Measurements from ENCODE around the gene GRID2IP.
"Not testable (repeated sequence)": the region's sequence is repeated elsewhere in the genome, so short reads cannot be mapped to it uniquely, and the experiment has no call there.

Gene GRID2IP

DNA sequence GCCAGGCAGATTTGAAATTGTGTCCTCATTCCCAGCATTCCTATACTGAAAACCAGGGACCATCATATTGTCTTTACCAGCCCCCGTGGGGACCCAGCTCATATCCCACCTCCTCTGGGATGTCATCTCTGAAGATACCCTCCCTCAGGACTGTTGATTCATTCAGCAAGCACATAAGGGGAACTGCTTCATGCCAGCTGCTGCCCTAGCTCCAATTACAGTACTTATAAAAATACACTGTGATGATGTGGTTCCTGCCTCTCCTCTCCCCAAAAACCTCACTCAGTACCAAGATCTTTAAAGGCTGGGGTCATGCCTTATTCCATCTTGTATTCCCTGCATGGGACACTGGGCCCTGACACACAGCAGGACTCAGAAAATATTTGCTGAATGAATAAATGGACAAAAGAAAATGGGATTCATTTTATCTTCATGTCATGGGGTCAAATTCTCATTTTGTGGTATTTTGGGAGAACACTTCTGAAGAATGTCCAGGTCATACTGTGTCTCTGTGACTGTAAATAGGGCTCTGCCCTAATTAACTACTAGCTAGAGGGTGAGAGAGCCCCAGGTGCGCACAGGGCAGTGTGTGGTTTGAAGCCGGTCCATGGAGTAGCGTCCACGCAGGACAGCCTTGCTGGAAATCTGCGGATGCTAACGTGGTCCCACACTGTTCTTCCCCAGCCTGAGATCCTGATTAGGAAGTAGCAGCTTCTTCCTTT is 74.5 kb downstream of the GRID2IP start:
- Histone ChIP-seq H3K9ac (ENCODE audit: low read depth, low read length) (no peak overlapping the region), H3K36me3 (ENCODE audit: insufficient read depth, low read length) (peaks cover 12% of the 10 kb centered on the region; the same call in 1 of the 2 replicates), H3K4me1 (ENCODE audit: insufficient read depth, low read length) (no peaks in the 10 kb centered on the region), H3K9me3 (ENCODE audit: control insufficient read depth, insufficient read depth, low read length) (no peaks in the 10 kb centered on the region)

GRCh38 chr7:6475433-6476186 is 75.7 kb downstream of the GRID2IP start:
- Histone ChIP-seq H3K4me1 (ENCODE audit: insufficient read depth, low read length) (no peaks in the 10 kb centered on the region), H3K9ac (ENCODE audit: low read depth, low read length) (no peak overlapping the region), H3K9me3 (ENCODE audit: control insufficient read depth, insufficient read depth, low read length) (no peaks in the 10 kb centered on the region), H3K36me3 (ENCODE audit: insufficient read depth, low read length) (peaks cover 12% of the 10 kb centered on the region; the same call in 1 of the 2 replicates)

DNA sequence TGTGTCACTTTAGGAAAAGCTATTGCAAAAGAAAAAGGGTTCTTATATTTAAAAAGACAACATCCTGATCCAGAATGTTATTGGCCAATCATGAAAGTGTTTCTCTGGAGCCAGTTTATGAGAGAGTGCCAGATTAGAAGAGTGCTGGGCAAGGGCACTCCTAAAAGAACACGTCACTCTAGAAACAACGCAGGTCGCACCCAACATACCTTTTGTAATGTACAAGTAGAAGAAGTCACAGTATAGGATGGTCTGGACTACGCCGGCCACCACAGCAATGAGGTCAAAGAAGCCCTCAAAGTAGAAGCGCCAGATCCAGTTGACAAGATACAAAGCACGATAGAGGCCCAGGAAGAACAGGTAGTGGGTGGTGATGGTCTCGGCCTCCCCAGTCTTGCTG is 85.4 kb downstream of the GRID2IP start:
- Histone ChIP-seq H3K36me3 (ENCODE audit: insufficient read depth, low read length) (peaks cover 26% of the 10 kb centered on the region), H3K9me3 (ENCODE audit: control insufficient read depth, insufficient read depth, low read length) (peaks cover 17% of the 10 kb centered on the region), H3K4me1 (ENCODE audit: insufficient read depth, low read length) (no peaks in the 10 kb centered on the region), H3K9ac (ENCODE audit: low read depth, low read length) (no peak overlapping the region)

DNA sequence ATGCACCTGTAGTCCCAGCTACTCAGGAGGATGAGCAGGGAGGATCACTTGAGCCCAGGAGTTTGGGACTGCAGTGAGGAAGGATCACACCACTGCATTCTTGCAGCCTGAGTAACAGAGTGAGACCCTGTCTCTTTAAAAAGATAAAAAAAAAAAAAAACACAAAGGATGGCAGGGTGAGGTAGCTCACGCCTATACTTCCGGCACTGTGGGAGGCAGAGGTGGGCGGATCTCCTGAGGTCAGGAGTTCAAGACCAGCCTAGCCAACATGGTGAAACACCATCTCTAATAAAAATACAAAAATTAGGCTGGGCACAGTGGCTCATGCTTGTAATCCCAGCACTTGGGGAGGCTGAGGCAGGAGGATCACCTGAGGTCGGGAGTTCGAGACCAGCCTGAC is 87.7 kb downstream of the GRID2IP start:
- H3K9ac ChIP-seq (ENCODE audit: low read depth, low read length); H3K4me1 ChIP-seq (ENCODE audit: insufficient read depth, low read length): not testable (repeated sequence)
- peaks cover 17% of the 10 kb centered on the region for H3K9me3 ChIP-seq (ENCODE audit: control insufficient read depth, insufficient read depth, low read length)
- peaks cover 20% of the 10 kb centered on the region for H3K36me3 ChIP-seq (ENCODE audit: insufficient read depth, low read length)

- Histone ChIP-seq H3K36me3 (ENCODE audit: insufficient read depth, low read length) (peaks cover 18% of the 10 kb centered on the region), H3K9me3 (ENCODE audit: control insufficient read depth, insufficient read depth, low read length) (peaks cover 16% of the 10 kb centered on the region), H3K4me1 (ENCODE audit: insufficient read depth, low read length) (no peaks in the 10 kb centered on the region), H3K9ac (ENCODE audit: low read depth, low read length) (no peak overlapping the region)
Measured at GRCh38 chr7:6461946-6462550, 89.2 kb downstream of the GRID2IP start.

GRCh38 chr7:6460990-6461584 is 90.2 kb downstream of the GRID2IP start:
- H3K9ac ChIP-seq (ENCODE audit: low read depth, low read length), result no peak overlapping the region

DNA sequence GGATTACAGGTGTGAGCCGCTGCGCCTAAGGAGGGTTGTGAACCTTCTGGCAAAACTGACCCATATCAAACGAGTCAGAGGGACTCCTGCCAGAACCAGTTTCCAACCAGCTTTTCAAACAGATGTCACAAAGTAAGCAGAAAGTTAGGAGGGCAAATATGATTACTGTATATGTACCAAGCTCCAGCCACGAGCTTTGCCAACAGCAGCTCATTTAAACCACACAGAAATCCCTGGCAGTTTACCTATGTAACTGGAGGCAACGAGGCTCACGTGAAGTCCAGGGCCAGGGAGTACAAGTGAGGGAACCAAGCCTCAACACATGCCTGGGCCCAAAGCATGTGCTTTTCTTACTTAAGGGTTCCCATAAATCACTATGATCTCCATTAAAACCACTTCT is 91.0 kb downstream of the GRID2IP start:
- Histone ChIP-seq H3K9me3 (ENCODE audit: control insufficient read depth, insufficient read depth, low read length) (no peaks in the 10 kb centered on the region; the same call in 1 of the 2 replicates), H3K9ac (ENCODE audit: low read depth, low read length) (no peak overlapping the region), H3K4me1 (ENCODE audit: insufficient read depth, low read length) (no peaks in the 10 kb centered on the region), H3K36me3 (ENCODE audit: insufficient read depth, low read length) (peaks cover 1% of the 10 kb centered on the region; the same call in 1 of the 2 replicates)

More at GRCh38 chr7:6460990-6461584, 90.2 kb downstream of the GRID2IP start:
- peaks cover 7% of the 10 kb centered on the region for H3K9me3 ChIP-seq (ENCODE audit: control insufficient read depth, insufficient read depth, low read length)
- no peaks in the 10 kb centered on the region for H3K4me1 ChIP-seq (ENCODE audit: insufficient read depth, low read length)
- H3K36me3 ChIP-seq (ENCODE audit: insufficient read depth, low read length), result peaks cover 9% of the 10 kb centered on the region

DNA sequence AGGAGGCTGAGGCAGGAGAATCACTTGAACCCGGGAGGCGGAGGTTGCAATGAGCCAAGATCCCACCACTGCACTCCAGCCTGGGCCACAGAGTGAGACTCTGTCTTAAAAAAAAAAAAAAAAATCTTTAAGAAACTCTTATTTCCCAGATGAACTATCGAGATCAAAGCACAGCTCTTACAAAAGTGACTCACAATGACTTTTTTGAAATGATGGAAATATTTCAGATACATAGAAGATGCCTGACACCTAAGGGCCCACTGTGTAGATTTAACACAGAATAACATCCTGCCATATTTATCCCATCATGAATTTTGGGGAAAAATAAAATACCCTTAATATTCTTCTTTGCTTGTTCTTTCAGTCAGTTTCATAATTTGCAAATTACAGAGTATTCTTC is 92.6 kb downstream of the GRID2IP start:
- not testable (repeated sequence) for H3K9ac ChIP-seq (ENCODE audit: low read depth, low read length); H3K9me3 ChIP-seq (ENCODE audit: control insufficient read depth, insufficient read depth, low read length); H3K36me3 ChIP-seq (ENCODE audit: insufficient read depth, low read length); H3K4me1 ChIP-seq (ENCODE audit: insufficient read depth, low read length)

DNA sequence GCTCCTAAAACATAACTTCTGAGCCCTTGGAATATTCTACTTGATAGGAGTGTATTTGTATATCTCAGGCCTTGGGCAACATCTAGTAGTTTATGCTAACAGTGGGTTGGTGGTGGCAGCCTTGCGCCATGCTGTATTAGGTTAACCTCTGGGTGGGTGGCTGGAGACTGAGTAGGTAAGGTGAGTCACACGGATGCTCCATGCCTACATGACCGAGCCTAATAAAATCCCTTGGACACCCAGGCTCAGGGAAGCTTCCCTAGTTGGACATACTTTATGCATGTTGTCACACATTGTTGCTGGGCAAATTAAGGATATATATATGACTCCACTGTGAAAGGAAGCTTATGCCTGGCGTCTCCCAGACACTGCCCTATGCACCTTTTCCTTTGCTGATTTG is 97.5 kb downstream of the GRID2IP start:
- Histone ChIP-seq H3K36me3 (ENCODE audit: insufficient read depth, low read length) (no peaks in the 10 kb centered on the region), H3K9ac (ENCODE audit: low read depth, low read length) (no peak overlapping the region), H3K4me1 (ENCODE audit: insufficient read depth, low read length) (no peaks in the 10 kb centered on the region; the same call in 1 of the 2 replicates), H3K9me3 (ENCODE audit: control insufficient read depth, insufficient read depth, low read length) (no peaks in the 10 kb centered on the region)

DNA sequence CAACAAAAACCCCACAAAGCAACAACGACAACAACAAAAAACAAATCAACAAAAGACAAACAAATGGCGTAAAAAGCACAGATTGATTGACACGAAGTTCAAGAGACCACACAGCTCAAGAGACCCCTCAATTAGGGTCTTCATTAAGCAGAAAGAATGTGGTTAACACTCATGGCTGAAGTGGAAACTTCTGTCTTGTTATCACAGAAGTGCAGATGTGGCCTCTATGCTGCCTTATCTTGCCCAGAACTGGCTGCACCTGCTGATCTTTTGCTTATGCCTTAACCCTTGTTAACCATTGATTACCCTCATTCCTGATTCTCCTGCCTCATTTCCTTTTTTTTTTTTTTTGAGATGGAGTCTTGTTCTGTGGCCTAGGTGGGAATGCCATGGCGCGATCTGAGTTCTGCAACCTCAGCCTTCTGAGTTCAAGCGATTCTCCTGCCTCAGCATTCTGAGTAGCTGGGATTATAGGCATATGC is 100.0 kb downstream of the GRID2IP start:
- Histone ChIP-seq H3K9ac (ENCODE audit: low read depth, low read length) (no peak overlapping the region), H3K36me3 (ENCODE audit: insufficient read depth, low read length) (no peaks in the 10 kb centered on the region), H3K9me3 (ENCODE audit: control insufficient read depth, insufficient read depth, low read length) (no peaks in the 10 kb centered on the region), H3K4me1 (ENCODE audit: insufficient read depth, low read length) (no peaks in the 10 kb centered on the region; the same call in 1 of the 2 replicates)

DNA sequence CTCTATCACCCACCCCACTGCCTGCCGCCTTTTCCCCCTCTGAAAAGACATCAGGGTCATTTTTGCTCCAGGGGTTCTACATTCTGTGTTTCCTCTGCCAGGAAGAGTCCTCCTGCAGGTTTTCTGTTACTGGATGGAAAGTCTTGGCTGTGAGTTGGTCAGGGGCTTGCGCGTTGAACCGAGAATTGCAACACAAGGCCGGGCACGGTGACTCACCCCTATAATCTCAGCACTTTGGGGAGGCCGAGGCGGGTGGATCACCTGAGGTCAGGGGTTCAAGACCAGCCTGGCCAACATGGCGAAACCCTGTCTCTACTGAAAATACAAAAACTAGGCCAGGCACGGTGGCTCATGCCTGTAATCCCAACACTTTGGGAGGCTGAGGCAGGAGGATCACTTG is 100.7 kb downstream of the GRID2IP start:
- H3K36me3 ChIP-seq (ENCODE audit: insufficient read depth, low read length); H3K9ac ChIP-seq (ENCODE audit: low read depth, low read length); H3K4me1 ChIP-seq (ENCODE audit: insufficient read depth, low read length); H3K9me3 ChIP-seq (ENCODE audit: control insufficient read depth, insufficient read depth, low read length): not testable (repeated sequence)

GRCh38 chr7:6449884-6450283 is 101.4 kb downstream of the GRID2IP start:
- H3K4me1 ChIP-seq (ENCODE audit: insufficient read depth, low read length); H3K9me3 ChIP-seq (ENCODE audit: control insufficient read depth, insufficient read depth, low read length); H3K9ac ChIP-seq (ENCODE audit: low read depth, low read length): not testable (repeated sequence)
- H3K36me3 ChIP-seq (ENCODE audit: insufficient read depth, low read length), result peaks cover 11% of the 10 kb centered on the region

DNA sequence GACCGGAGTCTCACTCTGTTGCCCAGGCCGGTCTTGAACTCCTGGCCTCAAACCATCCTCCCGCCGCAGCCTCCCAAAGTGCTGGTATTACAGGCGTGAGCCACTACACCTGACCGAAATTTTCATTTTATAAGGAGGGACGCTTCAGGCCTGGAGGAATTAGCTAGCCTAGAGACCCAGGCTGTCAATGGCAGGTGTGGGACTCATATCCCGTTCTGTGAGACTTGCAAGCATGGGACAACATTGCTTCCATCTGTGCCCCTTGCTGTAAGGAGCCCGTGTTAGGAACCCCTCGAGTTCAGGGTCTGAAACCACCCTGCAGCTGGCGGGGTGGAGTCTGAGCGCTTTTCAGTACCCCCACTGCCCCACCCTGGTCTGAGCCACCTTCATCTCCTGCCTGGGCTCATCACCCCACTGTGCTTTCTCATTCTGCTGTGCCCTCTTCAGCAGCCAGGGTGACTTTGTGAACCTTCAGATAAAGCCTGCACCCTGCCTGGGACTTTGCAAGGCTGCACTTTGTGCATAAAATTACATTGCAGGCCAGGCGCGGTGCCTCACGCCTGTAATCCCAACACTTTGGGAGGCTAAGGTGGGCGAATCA is 102.2 kb downstream of the GRID2IP start:
- peaks cover 12% of the 10 kb centered on the region for H3K36me3 ChIP-seq (ENCODE audit: insufficient read depth, low read length)
- no peaks in the 10 kb centered on the region for H3K9me3 ChIP-seq (ENCODE audit: control insufficient read depth, insufficient read depth, low read length)
- H3K9ac ChIP-seq (ENCODE audit: low read depth, low read length), result peak overlapping the region; percentile 63; the same call in 1 of the 2 replicates
- H3K4me1 ChIP-seq (ENCODE audit: insufficient read depth, low read length), result no peaks in the 10 kb centered on the region; the same call in 1 of the 2 replicates
